RWPE1 (cell line): ENCODE results near the gene CCDC18.

Experiments used
- CTCF ChIA-PET: fragments of 350-600 bp; sonication (Branson Sonifier 250); formaldehyde crosslinking; extraction: SDS; loops from one replicate; lab custom pipeline; 2021; lab: Yijun Ruan, JAX
- POLR2A ChIA-PET: fragments of 400-600 bp; formaldehyde crosslinking; extraction: SDS; loops from one replicate; lab custom pipeline; 2020; ENCODE audit warnings: antibody characterized with exemption; ENCODE audit not compliant: low non-redundant PET; lab: Yijun Ruan, JAX
- DNase-seq: peaks from one replicate; pipeline ENCODE4 v3.0.0; 2012; ENCODE audit warnings: low spot score
- H3K27ac ChIP-seq: fragments of 450-650 bp; 2 replicates; pipeline ENCODE4 v1.5.1; 2017
- CTCF ChIP-seq: fragments of 450-650 bp; conservative IDR thresholded peaks from 2 replicates; pipeline ENCODE4 v1.5.1; 2017; ENCODE audit warnings: low read depth, mild to moderate bottlenecking

The CCDC18 gene

GRCh38 chr1:93194231-93194990 is 13.9 kb downstream of the CCDC18 start:
- H3K27ac ChIP-seq: no peak overlapping the region
- ChIA-PET POLR2A (interaction anchor here (0.6 kb wide), 1 partner anchor 712 kb away, joined by 3 read pairs; no protein-coding TSS in a partner anchor), CTCF (no interaction called here)
- no peak for DNase-seq
- TF ChIP-seq CTCF: no peak

GRCh38 chr1:93196591-93196990 is 16.1 kb downstream of the CCDC18 start:
- CTCF ChIA-PET: no interaction called here
- no peak for DNase-seq
- no peak for TF ChIP-seq CTCF
- POLR2A ChIA-PET: no interaction called here
- no peak overlapping the region for H3K27ac ChIP-seq

GRCh38 chr1:93199150-93199549 is 18.6 kb downstream of the CCDC18 start:
- no peak for TF ChIP-seq CTCF
- no peak overlapping the region for H3K27ac ChIP-seq
- POLR2A ChIA-PET: no interaction called here
- CTCF ChIA-PET: interaction anchor here (0.6 kb wide), 1 partner anchor 10 kb away, joined by 6 read pairs; no protein-coding TSS in a partner anchor
- no peak for DNase-seq

- TF ChIP-seq CTCF: no peak
- H3K27ac ChIP-seq: no peak overlapping the region
- CTCF ChIA-PET: no interaction called here
- POLR2A ChIA-PET: no interaction called here
- DNase-seq: no peak
These were observed 19.6 kb downstream of the CCDC18 start for GRCh38 chr1:93200086-93200620.

- ChIA-PET POLR2A (no interaction called here), CTCF (no interaction called here)
- no peak for TF ChIP-seq CTCF
- DNase-seq: no peak
- H3K27ac ChIP-seq: no peak overlapping the region
These were observed 20.2 kb downstream of the CCDC18 start for GRCh38 chr1:93200714-93201113.

- CTCF ChIA-PET: no interaction called here
- H3K27ac ChIP-seq: no peak overlapping the region
- DNase-seq: no peak
- POLR2A ChIA-PET: no interaction called here
- no peak for TF ChIP-seq CTCF
These were observed 25.5 kb downstream of the CCDC18 start for GRCh38 chr1:93205892-93206566.
